Mesendoderm (in vitro differentiated cells): Measurements from ENCODE around the gene PTH1R.

ENCODE experiments used
- DNase-seq: peaks from one replicate; pipeline ENCODE4 v3.0.0; 2013
- H2AK5ac ChIP-seq: 2 replicates; pipeline ENCODE4 v1.6.1; 2013; ENCODE audit warnings: low read length, inconsistent platforms
- H2BK120ac ChIP-seq: 2 replicates; pipeline ENCODE4 v1.6.1; 2013; ENCODE audit warnings: low read depth, mild to moderate bottlenecking, low read length, moderate library complexity, mixed read lengths
- H2BK15ac ChIP-seq: replicated peaks from 2 replicates; pipeline ENCODE4 v1.6.1; 2013; ENCODE audit warnings: low read depth, mild to moderate bottlenecking, moderate library complexity
- H2BK5ac ChIP-seq: 2 replicates; pipeline ENCODE4 v1.6.1; 2013; ENCODE audit warnings: low read length, inconsistent platforms
- H3K18ac ChIP-seq: 2 replicates; pipeline ENCODE4 v1.6.1; 2013; ENCODE audit warnings: mild to moderate bottlenecking, low read length, mixed read lengths
- H3K23ac ChIP-seq: one replicate; pipeline ENCODE4 v1.6.1; 2013; ENCODE audit warnings: low read length
- H3K27ac ChIP-seq: 2 replicates; pipeline ENCODE4 v1.5.1; 2013; ENCODE audit warnings: low read depth, mild to moderate bottlenecking, inconsistent platforms, low read length, moderate library complexity
- H3K27me3 ChIP-seq: 2 replicates; pipeline ENCODE4 v1.6.1; 2013; ENCODE audit warnings: low read length, control low read depth, mild to moderate bottlenecking, inconsistent platforms; ENCODE audit not compliant: insufficient read depth, poor library complexity
- H3K36me3 ChIP-seq: 2 replicates; pipeline ENCODE4 v1.6.1; 2013; ENCODE audit warnings: low read length, inconsistent platforms; ENCODE audit not compliant: control insufficient read depth, insufficient read depth
- H3K4ac ChIP-seq: one replicate; pipeline ENCODE4 v1.6.1; 2013; ENCODE audit warnings: low read depth, mild to moderate bottlenecking, low read length, moderate library complexity
- H3K4me1 ChIP-seq: 2 replicates; pipeline ENCODE4 v1.6.1; 2013; ENCODE audit warnings: low read depth, low read length, inconsistent platforms; ENCODE audit not compliant: control insufficient read depth
- H3K4me2 ChIP-seq: 2 replicates; pipeline ENCODE4 v1.6.1; 2013; ENCODE audit warnings: low read length
- H3K4me3 ChIP-seq: 2 replicates; pipeline ENCODE4 v1.5.1; 2013; ENCODE audit warnings: mild to moderate bottlenecking, low read length
- H3K56ac ChIP-seq: one replicate; pipeline ENCODE4 v1.6.1; 2013; ENCODE audit warnings: low read length
- H3K79me1 ChIP-seq: 2 replicates; pipeline ENCODE4 v1.6.1; 2013; ENCODE audit warnings: low read length, inconsistent platforms
- H3K79me2 ChIP-seq: 2 replicates; pipeline ENCODE4 v1.6.1; 2013; ENCODE audit warnings: mild to moderate bottlenecking, low read length; ENCODE audit not compliant: control insufficient read depth, insufficient read depth
- H3K9ac ChIP-seq: 2 replicates; pipeline ENCODE4 v1.6.1; 2013; ENCODE audit warnings: low read length, inconsistent platforms
- H4K5ac ChIP-seq: one replicate; pipeline ENCODE4 v1.6.1; 2013; ENCODE audit warnings: low read length
- H4K8ac ChIP-seq: one replicate; pipeline ENCODE4 v1.6.1; 2013; ENCODE audit warnings: low read depth, mild to moderate bottlenecking, control low read depth, low read length, moderate library complexity
- WGBS: extraction: QIAGEN DNeasy Blood & Tissue Kit; methylation state at CpG from one replicate; pipeline ENCODE4 v1.1.7; 2013; ENCODE audit warnings: low lambda C conversion rate, missing lambda C conversion rate; ENCODE audit not compliant: insufficient coverage; ENCODE audit errors: extremely low coverage; 5-methylcytosine and 5-hydroxymethylcytosine counted together

The PTH1R gene

DNA sequence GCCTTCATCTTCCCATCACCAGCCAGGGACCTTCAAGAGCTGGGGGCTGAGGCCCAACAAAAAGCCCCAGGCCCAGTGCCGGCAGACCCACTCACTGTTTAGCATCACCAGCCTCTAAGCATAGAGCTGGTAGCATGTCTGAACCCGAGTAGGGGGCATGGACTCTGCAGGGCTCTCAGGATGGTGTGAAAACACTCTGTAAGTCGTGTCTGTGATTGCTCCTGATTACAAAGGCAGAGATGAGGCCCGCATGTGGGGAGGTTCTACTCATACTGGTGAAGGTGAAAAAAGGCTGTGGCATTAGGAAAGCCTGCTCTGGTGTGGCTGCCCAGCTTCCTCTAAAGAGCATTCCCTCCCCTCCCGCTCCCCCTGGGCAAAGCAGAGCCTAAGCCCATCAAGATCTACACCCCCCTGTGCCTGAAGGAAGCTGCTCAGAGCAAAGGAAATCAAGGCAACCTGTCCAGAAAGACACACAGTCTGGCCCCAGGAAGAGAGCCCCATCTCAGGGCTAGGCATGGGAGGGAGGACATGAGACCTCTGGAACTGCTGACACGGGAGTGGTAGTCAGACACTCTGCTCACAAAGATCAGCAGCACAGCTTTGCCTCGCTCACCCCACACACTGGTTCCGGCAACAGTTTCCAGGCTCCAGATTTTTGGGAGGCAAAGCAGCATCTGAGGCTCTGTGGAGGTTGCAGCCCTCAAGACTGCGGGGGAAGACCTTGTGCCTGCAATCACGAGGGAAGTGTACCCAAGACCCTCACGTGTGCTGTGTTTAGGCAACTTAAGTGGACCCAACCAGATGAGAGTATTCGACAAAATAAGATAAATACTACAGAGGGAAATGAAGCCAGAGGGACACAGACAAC is 62.3 kb downstream of the PTH1R start:
- H2BK120ac ChIP-seq, result no peak overlapping the region
- DNase-seq, result peak; percentile 34
- no peak overlapping the region for H3K9ac ChIP-seq
- no peak overlapping the region for H2AK5ac ChIP-seq
- no peaks in the 10 kb centered on the region for H3K27me3 ChIP-seq
- no peak overlapping the region for H4K5ac ChIP-seq
- H3K18ac ChIP-seq, result no peak overlapping the region
- H2BK15ac ChIP-seq, result no peak overlapping the region
- no peak overlapping the region for H3K27ac ChIP-seq
- H3K23ac ChIP-seq, result no peak overlapping the region
- H3K4ac ChIP-seq, result no peak overlapping the region
- H3K79me1 ChIP-seq, result peaks cover 44% of the 10 kb centered on the region
- no CpG with 5 or more reads among the region's 12 CpGs for WGBS
- H3K56ac ChIP-seq, result no peak overlapping the region
- no peak overlapping the region for H3K4me2 ChIP-seq
- H3K36me3 ChIP-seq, result no peaks in the 10 kb centered on the region
- H4K8ac ChIP-seq, result no peak overlapping the region
- H3K4me1 ChIP-seq, result peaks cover 22% of the 10 kb centered on the region
- H3K79me2 ChIP-seq, result peaks cover 47% of the 10 kb centered on the region
- H3K4me3 ChIP-seq, result no peak overlapping the region
- H2BK5ac ChIP-seq, result no peak overlapping the region

DNA sequence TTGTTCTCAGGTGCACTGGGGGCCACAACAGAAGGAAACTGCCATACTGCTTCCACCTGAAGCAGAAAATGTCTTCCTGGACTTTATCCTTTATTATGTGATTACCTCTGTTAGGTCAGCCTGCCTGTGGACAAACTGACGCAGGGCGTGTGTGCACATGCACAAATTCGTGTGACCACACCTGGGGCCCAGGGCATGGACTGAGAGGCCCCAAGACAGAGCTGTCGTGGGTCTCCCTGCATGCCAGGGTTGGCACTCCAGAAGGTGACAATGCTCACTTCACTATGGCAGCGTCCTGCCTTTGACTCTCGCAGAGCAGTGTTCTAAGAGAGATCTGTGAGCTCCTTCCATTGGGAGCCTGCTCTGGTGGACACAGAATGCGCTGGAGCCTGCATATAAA is 64.6 kb downstream of the PTH1R start:
- H3K9ac ChIP-seq, result no peak overlapping the region
- no peak overlapping the region for H3K23ac ChIP-seq
- H4K5ac ChIP-seq, result no peak overlapping the region
- H3K4me2 ChIP-seq, result no peak overlapping the region
- no peak overlapping the region for H3K18ac ChIP-seq
- H4K8ac ChIP-seq, result no peak overlapping the region
- no peak overlapping the region for H3K56ac ChIP-seq
- WGBS, result no CpG with 5 or more reads among the region's 7 CpGs
- no peak overlapping the region for H2BK120ac ChIP-seq
- H3K4ac ChIP-seq, result no peak overlapping the region
- no peak for DNase-seq
- no peak overlapping the region for H3K4me3 ChIP-seq
- H3K79me2 ChIP-seq, result peaks cover 62% of the 10 kb centered on the region
- H2BK15ac ChIP-seq, result no peak overlapping the region
- H3K27me3 ChIP-seq, result no peaks in the 10 kb centered on the region
- H2AK5ac ChIP-seq, result no peak overlapping the region
- H3K79me1 ChIP-seq, result peaks cover 58% of the 10 kb centered on the region
- peaks cover 27% of the 10 kb centered on the region for H3K4me1 ChIP-seq
- no peaks in the 10 kb centered on the region for H3K36me3 ChIP-seq
- no peak overlapping the region for H2BK5ac ChIP-seq
- H3K27ac ChIP-seq, result no peak overlapping the region

- no CpG with 5 or more reads among the region's 12 CpGs for WGBS
- no peak overlapping the region for H2BK15ac ChIP-seq
- no peak overlapping the region for H3K27ac ChIP-seq
Measured at GRCh38 chr3:46942481-46943236, 65.1 kb downstream of the PTH1R start.

DNA sequence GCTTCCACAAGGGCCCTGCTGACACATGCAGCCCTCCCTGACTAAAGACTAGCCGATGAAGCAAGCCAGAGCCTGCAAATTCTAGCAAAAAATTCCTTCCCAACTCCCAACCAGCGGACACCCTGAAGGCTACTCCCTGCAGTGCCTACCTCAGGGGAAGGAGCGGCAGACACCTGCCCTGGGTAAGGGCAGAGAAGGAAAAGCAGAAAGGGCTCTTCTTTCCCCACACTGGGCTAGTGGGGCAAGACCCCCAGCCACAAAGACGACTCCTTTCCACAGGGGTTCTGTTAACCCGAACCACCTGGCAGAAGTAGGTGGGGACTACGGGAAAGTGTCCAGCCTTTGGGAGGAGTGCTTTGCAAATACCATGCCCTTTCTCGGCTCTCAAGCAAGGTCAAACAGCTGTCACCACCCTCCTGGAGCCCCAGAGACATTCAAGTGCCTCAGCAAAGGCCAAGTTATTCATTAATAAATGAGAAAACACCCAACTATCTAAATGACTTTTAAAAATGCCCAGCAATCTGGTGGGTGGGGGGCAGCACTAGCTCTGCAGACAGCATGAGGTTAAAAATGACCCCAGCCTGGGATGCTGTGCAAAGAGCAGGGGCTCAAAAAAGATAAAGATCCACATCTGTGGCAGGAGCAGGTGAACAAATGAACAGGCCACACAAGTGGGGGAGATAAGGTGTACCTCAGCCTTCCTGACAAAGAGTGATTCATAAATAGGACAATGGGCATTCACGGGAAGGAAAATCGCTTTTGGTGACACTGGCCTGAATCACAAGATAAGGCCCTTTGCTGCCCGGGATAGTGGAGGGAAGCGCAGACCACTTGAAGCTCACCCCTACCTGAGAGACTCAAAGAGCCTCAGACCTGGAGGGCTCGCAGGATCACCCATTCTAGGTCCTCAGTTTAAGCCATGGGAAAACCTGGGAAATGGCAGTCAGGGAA is 66.0 kb downstream of the PTH1R start:
- Histone ChIP-seq H4K8ac (no peak overlapping the region), H3K4me2 (no peak overlapping the region), H3K56ac (no peak overlapping the region), H3K4me3 (no peak overlapping the region), H2BK120ac (no peak overlapping the region), H3K27ac (no peak overlapping the region), H3K4ac (no peak overlapping the region), H3K4me1 (peaks cover 33% of the 10 kb centered on the region), H3K79me2 (peaks cover 75% of the 10 kb centered on the region), H3K9ac (no peak overlapping the region), H2BK5ac (no peak overlapping the region), H4K5ac (no peak overlapping the region), H2AK5ac (no peak overlapping the region), H3K36me3 (no peaks in the 10 kb centered on the region), H3K23ac (no peak overlapping the region), H3K27me3 (no peaks in the 10 kb centered on the region), H3K18ac (no peak overlapping the region), H2BK15ac (no peak overlapping the region), H3K79me1 (peaks cover 65% of the 10 kb centered on the region)
- DNase-seq, result no peak
- WGBS, result no CpG with 5 or more reads among the region's 12 CpGs

More at GRCh38 chr3:46942481-46943236, 65.1 kb downstream of the PTH1R start:
- Histone ChIP-seq H3K4me1 (peaks cover 27% of the 10 kb centered on the region), H3K9ac (no peak overlapping the region), H2BK120ac (no peak overlapping the region), H3K4ac (no peak overlapping the region), H3K56ac (no peak overlapping the region), H3K36me3 (no peaks in the 10 kb centered on the region), H3K79me1 (peaks cover 62% of the 10 kb centered on the region), H4K8ac (no peak overlapping the region), H3K4me2 (no peak overlapping the region), H3K27me3 (no peaks in the 10 kb centered on the region), H3K18ac (no peak overlapping the region), H2AK5ac (no peak overlapping the region), H3K4me3 (no peak overlapping the region), H3K23ac (no peak overlapping the region), H3K79me2 (peaks cover 68% of the 10 kb centered on the region), H2BK5ac (no peak overlapping the region), H4K5ac (no peak overlapping the region)
- DNase-seq, result no peak

- no peak overlapping the region for H4K8ac ChIP-seq
- DNase-seq, result peak; percentile 37
- H2AK5ac ChIP-seq, result no peak overlapping the region
- H3K4me2 ChIP-seq, result no peak overlapping the region
- H3K27ac ChIP-seq, result no peak overlapping the region
- H3K4me1 ChIP-seq, result peaks cover 39% of the 10 kb centered on the region
- H3K23ac ChIP-seq, result no peak overlapping the region
- no peak overlapping the region for H4K5ac ChIP-seq
- no peaks in the 10 kb centered on the region for H3K27me3 ChIP-seq
- peaks cover 79% of the 10 kb centered on the region for H3K79me2 ChIP-seq
- H3K4ac ChIP-seq, result no peak overlapping the region
- H2BK120ac ChIP-seq, result no peak overlapping the region
- no peak overlapping the region for H3K18ac ChIP-seq
- no peak overlapping the region for H2BK5ac ChIP-seq
- WGBS, result no CpG with 5 or more reads among the region's 8 CpGs
- H3K36me3 ChIP-seq, result no peaks in the 10 kb centered on the region
- H3K9ac ChIP-seq, result no peak overlapping the region
- H3K79me1 ChIP-seq, result peaks cover 68% of the 10 kb centered on the region
- H3K56ac ChIP-seq, result no peak overlapping the region
- no peak overlapping the region for H2BK15ac ChIP-seq
- H3K4me3 ChIP-seq, result no peak overlapping the region
Measured at GRCh38 chr3:46944191-46944590, 66.7 kb downstream of the PTH1R start.
